ENCODE measurements around the gene RASEF.

RASEF gene

GRCh38 chr9:83005963-83006362, 57.0 kb downstream of the RASEF start:
- TF ChIP-seq, protein P1, sequence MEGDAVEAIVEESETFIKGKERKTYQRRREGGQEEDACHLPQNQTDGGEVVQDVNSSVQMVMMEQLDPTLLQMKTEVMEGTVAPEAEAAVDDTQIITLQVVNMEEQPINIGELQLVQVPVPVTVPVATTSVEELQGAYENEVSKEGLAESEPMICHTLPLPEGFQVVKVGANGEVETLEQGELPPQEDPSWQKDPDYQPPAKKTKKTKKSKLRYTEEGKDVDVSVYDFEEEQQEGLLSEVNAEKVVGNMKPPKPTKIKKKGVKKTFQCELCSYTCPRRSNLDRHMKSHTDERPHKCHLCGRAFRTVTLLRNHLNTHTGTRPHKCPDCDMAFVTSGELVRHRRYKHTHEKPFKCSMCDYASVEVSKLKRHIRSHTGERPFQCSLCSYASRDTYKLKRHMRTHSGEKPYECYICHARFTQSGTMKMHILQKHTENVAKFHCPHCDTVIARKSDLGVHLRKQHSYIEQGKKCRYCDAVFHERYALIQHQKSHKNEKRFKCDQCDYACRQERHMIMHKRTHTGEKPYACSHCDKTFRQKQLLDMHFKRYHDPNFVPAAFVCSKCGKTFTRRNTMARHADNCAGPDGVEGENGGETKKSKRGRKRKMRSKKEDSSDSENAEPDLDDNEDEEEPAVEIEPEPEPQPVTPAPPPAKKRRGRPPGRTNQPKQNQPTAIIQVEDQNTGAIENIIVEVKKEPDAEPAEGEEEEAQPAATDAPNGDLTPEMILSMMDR (conservative IDR thresholded peaks at IDR 0.05; ENCODE audit: low read depth, low read length), result no peak
- DNase-seq (ENCODE audit: low read depth), result no peak
- H3K4me3 ChIP-seq (ENCODE audit: low read length), result no peak overlapping the region

- no peak overlapping the region for H3K4me3 ChIP-seq (ENCODE audit: low read length)
- no peak for DNase-seq (ENCODE audit: low read depth)
Measured at GRCh38 chr9:83005361-83005760, 57.6 kb downstream of the RASEF start.

DNA sequence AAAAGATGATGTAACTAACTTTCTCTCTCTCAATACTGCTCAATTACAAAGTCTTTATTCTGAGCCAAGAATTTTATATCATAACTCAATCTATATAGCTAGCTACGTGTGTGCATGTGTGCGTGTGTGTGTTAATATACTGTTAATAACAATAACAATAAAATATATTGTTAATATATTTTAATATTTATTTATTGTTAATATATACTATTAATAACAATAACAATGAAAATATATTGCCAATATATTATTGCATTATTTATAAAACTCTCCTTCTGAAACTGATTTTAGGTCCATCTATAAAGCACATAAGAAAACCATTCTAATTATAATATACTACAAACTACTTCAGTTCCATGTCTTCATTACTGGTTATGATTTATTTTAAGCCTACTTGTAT, 60.6 kb downstream of the RASEF start:
- TF ChIP-seq, protein P1 (conservative IDR thresholded peaks at IDR 0.05; ENCODE audit: low read depth, low read length), result no peak
- DNase-seq (ENCODE audit: low read depth), result no peak
- no peak overlapping the region for H3K4me3 ChIP-seq (ENCODE audit: low read length)

More at GRCh38 chr9:83005361-83005760, 57.6 kb downstream of the RASEF start:
- TF ChIP-seq, protein P1 (conservative IDR thresholded peaks at IDR 0.05; ENCODE audit: low read depth, low read length), result no peak

GRCh38 chr9:83000765-83001164, 62.2 kb downstream of the RASEF start:
- DNase-seq (ENCODE audit: low read depth), result no peak
- no peak overlapping the region for H3K4me3 ChIP-seq (ENCODE audit: low read length)
- TF ChIP-seq, protein P1 (conservative IDR thresholded peaks at IDR 0.05; ENCODE audit: low read depth, low read length), result no peak

DNA sequence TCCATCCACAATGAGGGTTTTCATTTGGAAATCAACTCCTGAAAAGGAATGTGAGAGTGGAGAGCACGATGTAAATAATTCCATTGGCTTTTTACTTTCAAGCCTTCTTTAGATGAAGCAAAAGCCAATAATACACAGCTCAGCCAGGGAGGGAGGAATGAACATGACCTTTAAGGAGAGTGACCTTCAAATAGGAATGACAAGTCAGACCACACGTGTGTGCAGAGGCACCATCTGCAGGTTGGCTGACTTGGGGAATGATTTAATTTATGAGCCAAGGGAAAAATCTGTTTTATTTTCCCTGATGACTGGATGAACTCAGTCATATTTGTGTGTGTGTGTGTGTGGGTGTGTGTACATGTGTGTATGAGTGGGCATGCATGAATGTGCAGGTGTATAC, 64.5 kb downstream of the RASEF start:
- no peak for DNase-seq (ENCODE audit: low read depth)
- TF ChIP-seq, protein P1 (conservative IDR thresholded peaks at IDR 0.05; ENCODE audit: low read depth, low read length), result no peak
- H3K4me3 ChIP-seq (ENCODE audit: low read length), result no peak overlapping the region

GRCh38 chr9:82997476-82998140, 65.3 kb downstream of the RASEF start:
- no peak overlapping the region for H3K4me3 ChIP-seq (ENCODE audit: low read length)
- TF ChIP-seq, protein P1 (conservative IDR thresholded peaks at IDR 0.05; ENCODE audit: low read depth, low read length), result no peak
- no peak for DNase-seq (ENCODE audit: low read depth)

DNA sequence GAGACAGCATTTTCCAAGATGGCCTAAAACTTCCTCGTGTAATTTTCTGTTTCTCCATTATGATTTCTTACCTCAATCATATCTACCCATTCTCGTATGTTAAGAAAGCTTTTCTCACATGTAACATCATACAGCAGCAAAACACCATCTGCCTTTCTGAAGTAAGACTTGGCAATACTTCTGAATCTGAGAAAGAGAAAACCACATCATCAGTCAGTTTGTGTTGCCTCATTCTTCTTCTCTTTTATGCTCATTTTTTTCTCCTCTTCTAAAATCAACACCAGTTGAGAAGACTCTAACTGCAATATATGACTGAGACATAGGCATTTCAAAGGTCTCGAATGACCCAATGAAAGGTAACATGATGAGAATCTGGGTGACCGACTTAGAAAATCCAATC, 66.0 kb downstream of the RASEF start:
- H3K4me3 ChIP-seq (ENCODE audit: low read length), result no peak overlapping the region
- DNase-seq (ENCODE audit: low read depth), result no peak
- TF ChIP-seq, protein P1 (conservative IDR thresholded peaks at IDR 0.05; ENCODE audit: low read depth, low read length), result no peak
